Stimulated activated CD8-positive, alpha-beta memory T cell treated with anti-CD3 and anti-CD28 coated beads, Interleukin-7, amount 100 ng/mL, for 4 hours (primary cell): ENCODE measurements around the gene VPS52.

ENCODE experiments used
- DNase-seq, 2 donors: peaks; one replicate each; pipeline ENCODE4 v3.0.0-alpha.2; 2020; ENCODE audit warnings: low read depth in 2 of 2

VPS52 gene

DNA sequence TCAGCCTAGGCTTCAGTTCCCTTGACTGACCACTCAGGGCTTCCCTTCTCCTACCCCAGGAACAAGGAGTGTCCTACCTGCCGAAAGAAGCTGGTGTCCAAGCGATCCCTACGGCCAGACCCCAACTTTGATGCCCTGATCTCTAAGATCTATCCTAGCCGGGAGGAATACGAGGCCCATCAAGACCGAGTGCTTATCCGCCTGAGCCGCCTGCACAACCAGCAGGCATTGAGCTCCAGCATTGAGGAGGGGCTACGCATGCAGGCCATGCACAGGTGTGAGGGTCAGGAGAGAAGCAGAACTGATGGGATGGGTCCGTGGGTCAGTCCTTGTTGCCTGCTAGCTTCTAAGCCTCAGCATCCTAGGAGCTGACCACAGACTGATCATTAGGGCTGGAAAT lies 61.8 kb downstream of the VPS52 start:
- DNase-seq, result no peak

DNA sequence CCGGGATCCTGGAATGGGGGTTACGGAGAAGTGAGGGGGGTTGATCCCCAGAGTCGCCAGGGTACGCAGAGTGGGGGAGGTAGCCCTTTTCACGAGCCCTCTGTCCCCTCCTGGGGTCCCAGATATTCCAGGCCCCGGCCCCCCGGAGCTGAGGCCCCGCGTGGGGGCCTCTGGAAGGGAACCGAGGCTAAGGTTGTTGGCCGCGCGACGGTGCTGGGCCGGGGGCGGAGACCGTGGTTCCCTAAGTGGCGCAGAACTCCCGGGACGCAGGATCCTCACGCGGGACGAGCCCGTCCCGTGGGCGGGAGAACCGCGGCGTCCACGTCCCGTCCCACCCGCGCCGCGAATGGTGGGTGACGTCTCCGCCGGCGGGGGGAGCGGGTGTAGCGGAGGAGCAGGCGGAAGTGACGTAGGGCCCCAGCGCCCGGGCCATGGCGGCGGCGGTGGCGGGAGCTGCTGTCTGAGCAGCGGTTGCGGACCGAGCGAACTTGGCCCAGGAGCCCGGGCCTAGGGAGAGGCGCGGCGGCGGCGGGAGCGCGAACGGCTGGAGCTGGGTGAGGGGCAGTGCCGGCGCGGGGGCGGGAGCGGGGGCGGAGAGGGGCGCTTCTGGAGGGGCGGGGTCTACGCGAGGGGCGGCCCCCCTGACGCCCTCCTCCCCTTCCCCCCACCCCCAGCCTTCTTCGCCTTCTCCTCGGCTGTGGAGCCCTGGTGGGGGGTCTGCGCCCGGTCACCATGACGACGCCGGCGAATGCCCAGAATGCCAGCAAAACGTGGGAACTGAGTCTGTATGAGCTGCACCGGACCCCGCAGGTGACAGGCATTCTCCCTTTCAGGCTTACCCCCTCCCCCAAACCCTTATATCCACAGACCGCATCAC lies 63.3 kb downstream of the VPS52 start, which contains the start of gene RING1:
Gene RING1, plus strand, starts transcription at position 410 of the 877 bp plus-strand sequence. Its CDS starts 323 bp downstream, at position 733.
- peak; percentile 66 to 86 for DNase-seq

DNA sequence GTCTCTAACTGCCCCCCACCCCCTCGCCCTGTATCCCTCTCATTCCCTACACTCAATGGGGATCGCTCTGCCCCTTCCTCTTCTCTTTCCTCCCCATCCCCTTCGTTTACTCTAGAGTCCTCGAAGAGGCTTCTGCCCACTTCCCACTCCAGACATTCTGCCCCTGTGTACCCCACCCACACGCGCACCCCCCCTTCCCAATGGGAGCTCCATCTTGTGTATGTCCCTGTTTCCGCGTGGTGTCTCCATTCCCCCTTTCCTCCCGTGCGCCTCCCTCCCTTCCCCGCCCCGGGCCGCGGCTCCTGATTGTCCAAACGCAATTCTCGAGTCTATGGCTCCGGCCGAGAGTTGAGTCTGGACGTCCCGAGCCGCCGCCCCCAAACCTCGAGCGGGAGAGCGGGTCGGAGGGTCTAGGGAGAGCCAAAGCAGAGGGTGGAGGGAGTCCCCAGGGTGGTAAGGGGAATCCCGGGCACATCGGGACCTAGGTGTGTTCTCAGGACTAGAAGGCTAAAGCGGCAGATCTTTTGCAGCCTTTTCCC lies 64.1 kb downstream of the VPS52 start:
- DNase-seq, result no peak

DNA sequence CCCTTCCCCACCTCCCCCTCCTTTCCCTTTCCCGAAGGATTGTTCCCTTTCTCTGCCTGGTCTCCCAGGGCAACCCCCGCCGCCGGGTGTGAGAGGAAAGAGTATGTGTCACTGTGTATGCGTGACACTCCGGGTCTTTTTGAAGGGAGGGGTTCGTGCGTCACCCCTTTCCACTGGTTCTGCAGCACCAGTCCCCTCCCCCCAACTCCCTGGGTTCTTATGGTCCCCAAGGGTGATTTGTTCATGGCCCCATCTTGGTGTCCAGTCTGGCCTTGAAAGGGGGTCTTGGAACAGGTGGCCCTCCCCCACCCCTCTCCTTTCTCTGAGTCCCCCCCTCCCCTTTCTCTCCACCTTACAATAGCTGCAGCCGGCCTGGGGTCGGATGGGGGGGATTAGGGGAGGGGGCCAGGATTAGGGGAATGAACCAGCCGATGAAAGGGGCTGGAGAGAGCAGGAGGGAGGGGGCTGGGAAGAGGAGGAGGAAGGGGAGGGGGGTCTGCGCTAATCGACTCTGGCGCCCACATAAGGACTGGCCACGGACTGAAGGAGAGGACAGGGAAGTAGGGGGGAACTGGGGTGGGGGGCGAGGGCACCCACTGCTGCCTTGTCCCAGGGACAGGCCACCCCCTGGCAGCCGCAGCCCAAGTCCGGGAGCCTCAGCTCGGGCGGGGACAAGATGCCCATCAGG lies 64.7 kb downstream of the VPS52 start:
- DNase-seq, result no peak

DNA sequence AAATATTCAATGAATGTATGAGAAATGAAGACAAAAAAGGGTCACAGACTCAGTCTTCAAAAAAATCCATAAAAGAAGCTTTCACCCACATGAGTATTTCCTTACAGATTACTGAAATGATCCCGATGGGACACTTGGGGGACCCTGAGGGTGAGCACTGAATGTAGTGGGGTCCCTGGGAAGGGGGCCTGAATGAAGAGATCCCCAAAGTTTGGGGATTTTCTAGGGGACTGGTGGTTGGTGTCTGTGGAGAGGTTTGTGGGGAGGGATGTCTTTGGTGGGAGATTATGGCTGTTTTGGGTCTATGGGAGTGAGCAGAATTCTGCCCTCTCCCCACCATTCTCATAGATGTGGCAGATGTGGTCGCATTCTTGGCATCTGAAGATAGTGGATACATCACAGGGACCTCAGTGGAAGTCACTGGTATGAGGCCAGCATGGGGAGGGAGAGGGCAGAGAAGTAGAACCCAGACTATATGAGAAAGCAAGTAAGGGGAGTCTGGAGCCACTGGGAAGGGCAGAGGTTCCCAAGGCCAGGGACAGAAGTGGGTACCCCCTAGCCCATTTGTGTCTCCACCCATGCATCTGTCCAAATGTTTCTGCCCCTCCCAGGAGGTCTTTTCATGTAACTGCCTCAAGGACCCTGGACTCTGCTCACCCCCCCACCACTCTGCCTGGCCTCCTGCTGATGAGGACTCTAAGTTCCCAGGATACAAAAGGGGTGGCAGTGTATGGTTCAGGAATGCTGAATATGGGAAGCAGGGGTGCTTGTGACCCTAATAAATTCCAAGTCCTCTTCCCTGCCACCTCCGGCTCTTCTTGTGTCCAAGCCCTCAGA lies 65.4 kb downstream of the VPS52 start:
- DNase-seq, result no peak

DNA sequence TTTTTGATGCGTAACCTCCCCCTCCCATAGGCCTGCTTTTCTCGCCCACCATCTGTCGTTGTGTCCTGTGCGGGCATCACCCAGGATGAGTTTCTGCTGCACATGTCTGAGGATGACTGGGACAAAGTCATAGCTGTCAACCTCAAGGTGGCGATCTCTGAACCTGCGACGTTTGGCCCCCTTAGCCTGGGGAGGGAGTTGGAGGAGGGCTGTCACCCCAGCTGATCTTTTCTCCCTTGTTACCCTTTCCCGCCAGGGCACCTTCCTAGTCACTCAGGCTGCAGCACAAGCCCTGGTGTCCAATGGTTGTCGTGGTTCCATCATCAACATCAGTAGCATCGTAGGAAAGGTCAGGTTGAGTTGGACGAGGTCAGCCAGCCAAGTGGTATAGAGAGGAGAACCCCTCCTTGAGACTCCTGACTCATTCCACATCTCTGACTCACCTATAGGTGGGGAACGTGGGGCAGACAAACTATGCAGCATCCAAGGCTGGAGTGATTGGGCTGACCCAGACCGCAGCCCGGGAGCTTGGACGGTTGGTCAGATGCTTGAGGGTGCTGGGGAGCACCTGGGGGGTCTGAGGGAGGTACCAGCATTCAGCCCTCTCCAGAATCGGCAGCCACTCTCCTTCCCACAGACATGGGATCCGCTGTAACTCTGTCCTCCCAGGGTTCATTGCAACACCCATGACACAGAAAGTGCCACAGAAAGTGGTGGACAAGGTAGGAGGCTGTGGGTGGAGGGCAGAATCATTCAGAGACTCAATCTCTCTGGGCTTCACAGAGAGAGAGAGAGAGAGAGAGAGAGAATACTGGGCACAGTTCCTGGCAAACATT lies 66.3 kb downstream of the VPS52 start:
- DNase-seq, result no peak

DNA sequence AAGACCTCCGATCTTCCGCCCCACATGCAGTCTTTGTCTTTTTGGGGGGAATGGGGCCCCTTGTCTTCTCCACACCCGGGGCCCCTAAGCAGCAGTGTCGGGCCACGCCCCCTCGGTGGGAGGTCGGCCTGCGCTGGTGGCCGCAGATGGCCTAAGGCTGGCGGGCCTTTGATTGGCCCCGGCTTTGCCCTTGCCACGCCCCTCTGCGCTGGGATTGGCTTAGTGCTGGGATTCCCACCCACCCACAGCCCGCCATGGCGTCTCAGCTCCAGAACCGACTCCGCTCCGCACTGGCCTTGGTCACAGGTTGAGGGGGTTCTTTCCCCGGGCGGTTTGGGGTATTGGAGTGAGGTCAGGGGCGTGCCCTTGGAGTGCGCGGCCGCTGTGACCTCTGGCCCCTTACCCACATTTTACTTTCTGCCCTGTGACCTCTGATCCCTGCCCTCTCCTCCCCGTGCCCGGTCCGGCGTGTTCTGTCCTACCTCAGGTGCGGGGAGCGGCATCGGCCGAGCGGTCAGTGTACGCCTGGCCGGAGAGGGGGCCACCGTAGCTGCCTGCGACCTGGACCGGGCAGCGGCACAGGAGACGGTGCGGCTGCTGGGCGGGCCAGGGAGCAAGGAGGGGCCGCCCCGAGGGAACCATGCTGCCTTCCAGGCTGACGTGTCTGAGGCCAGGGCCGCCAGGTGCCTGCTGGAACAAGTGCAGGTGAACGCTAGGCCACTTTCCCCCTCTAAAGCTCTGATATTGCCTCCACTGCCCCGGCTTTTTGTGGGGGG lies 67.1 kb downstream of the VPS52 start, which contains the start of gene HSD17B8:
Gene HSD17B8, plus strand, starts transcription at position 241 of the 776 bp plus-strand sequence. Its CDS starts 14 bp downstream, at position 255.
- DNase-seq, result peak; percentile 83 to 91

DNA sequence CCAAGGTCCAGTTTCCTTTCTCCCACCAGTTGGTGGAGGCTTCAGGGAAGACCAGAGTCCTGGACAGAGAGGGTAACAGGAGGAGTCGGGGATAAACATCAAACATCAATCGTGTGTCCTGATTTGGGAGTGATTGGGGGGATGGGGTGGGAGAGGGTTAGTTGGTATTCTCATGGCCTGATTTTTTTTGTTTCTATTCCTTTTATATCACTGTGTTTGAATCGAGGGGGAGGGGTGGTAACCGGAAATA lies 67.6 kb downstream of the VPS52 start:
- no peak for DNase-seq

DNA sequence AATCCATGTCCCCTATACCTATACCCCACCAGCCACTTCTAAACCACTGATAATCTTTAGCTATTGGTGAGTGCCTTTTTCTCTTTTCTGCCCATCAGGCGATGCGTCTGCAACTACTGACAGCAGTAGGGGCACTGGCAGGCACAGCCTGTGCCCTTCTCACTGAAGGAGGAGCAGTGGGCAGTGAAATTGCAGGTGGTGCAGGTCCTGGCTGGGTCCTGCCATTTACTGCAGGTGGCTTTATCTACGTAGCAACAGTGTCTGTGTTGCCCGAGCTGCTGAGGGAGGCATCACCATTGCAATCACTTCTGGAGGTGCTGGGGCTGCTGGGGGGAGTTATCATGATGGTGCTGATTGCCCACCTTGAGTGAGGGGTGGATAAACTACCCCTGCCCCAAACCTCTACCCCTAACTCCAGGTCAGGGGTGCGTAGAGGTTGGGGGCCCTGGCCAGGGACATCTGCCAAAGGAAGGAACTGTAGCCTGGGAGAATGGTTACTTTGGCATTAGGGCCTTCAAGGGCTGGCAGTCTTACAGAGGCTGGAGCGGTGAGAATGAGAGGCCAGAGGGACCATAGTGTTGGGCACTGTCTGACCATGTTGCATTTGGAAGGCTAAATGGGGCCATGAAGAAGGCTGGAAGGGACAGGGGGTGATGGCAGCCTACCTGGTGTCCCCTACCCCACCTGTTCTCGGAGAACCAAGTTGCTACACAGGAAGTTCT lies 68.1 kb downstream of the VPS52 start:
- DNase-seq, result no peak

DNA sequence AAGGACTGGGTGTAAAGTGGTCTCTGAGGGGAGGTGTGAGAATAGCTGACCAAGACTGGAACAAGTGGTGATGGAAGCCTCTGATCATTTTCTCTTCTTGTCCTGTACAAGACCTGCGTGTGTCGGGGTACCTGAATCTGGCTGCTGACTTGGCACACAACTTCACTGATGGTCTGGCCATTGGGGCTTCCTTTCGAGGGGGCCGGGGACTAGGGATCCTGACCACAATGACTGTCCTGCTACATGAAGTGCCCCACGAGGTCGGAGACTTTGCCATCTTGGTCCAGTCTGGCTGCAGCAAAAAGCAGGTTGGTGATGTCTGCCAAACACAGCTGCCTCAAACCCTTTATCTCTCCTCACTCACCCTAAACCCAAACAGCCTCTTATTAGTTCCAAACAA lies 68.9 kb downstream of the VPS52 start:
- DNase-seq, result no peak

DNA sequence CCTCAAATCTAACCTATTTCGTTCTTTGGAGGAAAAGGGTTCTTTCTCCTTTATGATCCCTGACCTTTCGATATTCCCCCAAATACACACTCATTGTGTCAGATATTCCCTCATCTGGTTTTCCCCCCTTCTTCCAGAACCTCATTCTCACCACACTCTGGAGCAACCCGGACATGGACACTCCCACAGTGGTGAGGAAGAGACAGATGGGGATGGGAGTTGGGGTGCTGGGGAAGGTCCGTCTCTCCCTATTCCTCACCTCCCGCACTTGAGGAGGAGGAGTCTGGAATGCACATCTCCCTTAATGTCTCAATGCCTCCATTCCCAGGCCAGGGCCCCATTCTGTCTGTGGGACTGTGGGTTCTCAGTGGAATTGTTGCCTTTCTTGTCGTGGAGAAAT lies 69.7 kb downstream of the VPS52 start:
- DNase-seq, result no peak

DNA sequence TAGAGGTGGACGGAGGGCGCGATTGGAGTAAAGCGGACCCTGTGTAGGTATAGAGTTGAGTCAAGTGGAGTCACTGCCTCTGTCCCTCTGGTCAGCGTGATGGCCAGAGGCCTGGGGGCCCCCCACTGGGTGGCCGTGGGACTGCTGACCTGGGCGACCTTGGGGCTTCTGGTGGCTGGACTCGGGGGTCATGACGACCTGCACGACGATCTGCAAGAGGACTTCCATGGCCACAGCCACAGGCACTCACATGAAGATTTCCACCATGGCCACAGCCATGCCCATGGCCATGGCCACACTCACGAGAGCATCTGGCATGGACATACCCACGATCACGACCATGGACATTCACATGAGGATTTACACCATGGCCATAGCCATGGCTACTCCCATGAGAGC lies 70.5 kb downstream of the VPS52 start:
- DNase-seq, result no peak
